ENCODE measurements around the gene SLC12A9.
"Not testable (repeated sequence)": the region's sequence is repeated elsewhere in the genome, so short reads cannot be mapped to it uniquely, and the experiment has no call there.

The SLC12A9 gene

DNA sequence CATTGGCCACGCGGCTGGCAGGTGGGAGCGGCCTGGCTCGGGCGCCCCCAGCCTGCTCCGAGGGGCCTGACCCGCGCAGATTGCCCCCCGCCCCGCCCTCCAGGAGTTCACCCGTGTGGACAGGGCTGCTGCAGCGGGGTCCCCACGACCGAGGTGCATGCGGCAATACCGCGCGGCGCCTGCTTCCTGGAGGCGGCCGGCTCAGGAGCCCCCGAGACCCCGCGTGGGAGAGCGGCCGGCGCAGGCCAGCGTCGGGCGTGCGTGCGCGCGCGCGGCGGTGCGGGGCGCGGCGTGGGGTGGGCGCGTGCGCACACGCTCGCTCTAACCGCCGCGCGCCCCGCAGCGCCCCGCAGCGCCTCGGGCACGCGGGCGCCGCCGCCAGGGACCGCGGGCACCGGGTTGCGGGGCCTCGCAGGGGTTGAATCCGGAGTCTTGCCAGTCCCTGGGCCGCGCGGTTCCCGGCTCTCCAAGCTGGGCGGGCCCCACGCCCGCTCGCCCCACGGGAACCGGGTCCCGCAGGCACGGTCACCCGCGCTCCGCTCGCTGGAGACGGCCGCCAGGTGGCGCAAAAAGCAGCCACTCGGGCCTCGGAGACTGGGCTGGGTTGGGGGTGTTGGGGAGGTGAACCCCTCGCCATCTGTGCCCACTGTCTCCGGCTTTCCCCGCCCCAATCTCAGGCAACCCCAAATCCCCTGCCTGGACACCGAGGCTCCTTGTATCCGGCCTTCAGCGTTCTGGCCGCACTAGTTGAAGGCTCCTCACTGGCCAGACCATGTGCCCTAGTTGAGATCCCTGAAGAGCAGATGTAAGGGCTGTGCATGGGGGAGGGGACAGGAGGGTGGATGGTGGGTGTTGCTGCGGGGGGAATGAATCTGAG, 44.5 kb downstream of the SLC12A9 start:
- DNase-seq (ENCODE audit: low read depth) = no peak

DNA sequence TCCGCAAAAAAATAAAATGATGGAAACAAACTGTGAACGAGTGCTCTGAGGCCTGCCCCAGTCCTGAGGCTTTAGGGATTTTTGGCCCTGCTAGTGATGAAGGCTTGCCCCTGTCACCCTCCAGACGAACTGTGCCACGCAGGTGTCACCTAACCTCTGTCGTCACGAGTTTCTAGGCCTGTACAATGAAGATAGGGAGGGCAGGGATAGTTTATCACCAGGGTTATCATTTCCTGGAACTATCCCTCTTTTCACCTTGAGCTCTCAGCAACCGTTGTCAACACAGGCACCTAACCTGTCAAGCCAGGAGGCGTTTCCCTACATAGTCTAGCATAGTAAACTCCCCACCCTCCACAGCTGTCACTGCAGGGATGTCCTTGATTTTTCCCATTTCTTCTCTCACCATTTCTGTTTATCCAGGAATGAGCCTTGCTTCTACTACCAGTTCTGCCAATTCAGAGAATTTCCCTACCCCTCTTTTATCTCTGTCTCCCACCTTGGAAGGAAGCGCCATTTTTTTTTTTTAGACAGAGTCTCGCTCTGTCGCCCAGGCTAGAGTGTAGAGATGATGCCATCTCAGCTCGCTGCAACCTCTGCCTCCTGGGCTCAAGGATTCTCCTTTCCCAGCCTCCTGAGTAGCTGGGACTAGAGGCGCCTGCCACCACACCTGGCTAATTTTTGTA, 45.4 kb downstream of the SLC12A9 start:
- DNase-seq (ENCODE audit: low read depth) = no peak

DNA sequence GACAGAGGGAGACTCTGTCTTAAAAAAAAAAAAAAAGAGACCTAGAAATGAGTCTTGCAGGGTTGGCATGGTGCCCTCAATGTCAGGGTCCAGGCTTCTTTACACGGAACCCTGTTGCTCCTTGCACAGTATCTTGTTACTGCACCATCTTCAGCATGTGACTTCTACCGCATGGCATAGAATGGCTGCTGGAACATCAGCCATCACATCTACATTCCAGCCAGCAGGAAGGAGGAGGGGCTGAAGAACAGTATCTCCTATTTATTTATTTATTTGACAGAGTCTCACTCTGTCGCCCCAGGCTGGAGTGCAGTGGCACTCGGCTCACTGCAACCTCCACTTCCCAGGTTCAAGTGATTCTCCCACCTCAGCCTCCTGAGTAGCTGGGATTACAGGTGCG, 46.9 kb downstream of the SLC12A9 start:
- no peak for DNase-seq (ENCODE audit: low read depth)

DNA sequence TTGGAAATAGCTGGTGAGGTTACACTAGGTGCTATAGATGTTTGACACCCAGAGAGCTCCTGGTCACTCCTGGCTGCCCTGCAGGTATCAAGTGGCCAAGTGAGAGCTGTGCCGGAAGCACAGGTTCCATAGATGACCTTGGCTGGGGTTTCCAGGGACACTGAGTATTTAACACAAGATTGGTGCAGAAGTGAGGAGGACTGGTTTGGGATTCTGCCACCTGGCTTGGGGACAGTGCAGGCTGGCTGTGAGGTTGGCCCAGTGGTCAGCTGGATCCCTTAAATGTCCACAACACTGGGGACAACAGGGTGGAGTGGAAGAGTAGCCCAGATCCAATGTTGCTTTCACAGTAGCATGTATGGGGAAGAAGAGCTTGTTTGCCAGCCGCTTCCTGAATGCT, 48.5 kb downstream of the SLC12A9 start:
- no peak for DNase-seq (ENCODE audit: low read depth)

DNA sequence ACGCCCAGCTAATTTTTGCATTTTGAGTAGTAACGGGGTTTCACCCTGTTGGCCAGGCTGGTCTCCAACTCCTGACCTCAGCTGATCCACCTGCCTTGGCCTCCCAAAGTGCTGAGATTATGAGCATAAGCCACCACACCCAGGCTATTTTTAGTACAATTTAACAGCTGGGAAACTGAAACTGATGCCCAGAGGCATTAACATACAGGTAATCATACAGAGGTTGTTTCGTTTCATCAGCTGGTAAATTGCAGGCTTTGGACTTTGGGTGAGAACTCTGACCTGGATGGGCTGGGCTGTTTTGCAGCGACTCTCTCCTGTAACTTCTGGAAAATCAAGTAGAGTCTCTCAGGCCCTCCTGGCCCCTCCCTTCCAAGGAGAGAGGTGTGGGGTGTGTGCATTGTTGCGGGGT, 49.4 kb downstream of the SLC12A9 start:
- DNase-seq (ENCODE audit: low read depth) = no peak

DNA sequence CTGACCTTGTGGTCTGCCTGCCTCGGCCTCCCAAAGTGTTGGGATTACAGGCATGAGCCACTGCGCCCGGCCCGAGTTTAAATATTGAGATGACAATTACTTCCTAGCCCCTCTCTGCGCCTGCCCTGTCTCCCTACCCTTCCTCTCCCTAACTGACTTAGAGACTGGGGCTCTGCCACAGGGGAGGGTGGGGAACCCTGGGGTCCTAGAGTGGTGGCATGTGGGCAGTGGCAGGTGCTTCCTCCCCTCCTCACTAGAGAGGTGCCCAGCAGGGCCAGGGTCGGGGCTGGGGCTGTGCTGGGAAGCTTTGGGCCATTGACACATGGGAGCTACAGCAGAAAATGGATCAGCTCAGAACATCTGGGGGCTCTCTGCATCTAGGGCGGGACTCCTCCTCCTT, 50.1 kb downstream of the SLC12A9 start:
- no peak for DNase-seq (ENCODE audit: low read depth)

DNA sequence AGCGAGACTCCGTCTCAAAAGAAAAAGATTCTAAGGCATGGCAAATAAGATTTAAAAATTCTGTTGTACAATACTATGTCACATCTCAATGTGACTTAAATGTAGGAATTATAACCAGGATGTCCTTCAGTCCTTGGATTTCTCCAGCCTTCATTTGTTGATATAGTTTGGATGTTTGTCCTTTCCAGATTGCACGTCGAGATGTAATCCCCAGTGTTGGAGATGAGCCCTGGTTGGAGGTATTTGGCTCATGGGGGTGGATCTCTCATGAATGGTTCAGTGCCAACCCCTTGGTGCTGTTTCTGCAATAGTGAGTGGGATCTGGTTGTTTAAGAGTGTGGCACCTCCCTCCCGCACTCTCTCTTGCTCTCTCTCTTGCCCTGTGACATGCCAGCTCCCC, 56.0 kb downstream of the SLC12A9 start:
- DNase-seq (ENCODE audit: low read depth) = no peak

DNA sequence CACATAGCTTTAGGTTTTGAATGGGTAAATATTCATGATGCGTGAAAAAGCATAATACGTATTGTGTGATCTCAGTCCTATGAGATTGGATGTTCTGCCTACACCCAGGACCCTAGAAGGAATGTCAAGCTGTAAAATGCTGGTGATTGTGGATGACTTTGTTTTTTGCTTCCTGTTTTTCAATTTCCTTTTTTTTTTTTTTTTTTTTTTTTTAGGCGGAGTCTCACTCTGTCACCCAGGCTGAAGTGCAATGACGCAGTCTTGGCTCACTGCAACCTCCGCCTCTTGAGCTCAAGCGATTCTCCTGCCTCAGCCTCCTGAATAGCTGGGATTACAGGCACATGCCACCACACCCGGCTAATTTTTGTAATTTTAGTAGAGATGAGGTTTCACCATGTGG, 57.9 kb downstream of the SLC12A9 start:
- not testable (repeated sequence) for DNase-seq (ENCODE audit: low read depth)

DNA sequence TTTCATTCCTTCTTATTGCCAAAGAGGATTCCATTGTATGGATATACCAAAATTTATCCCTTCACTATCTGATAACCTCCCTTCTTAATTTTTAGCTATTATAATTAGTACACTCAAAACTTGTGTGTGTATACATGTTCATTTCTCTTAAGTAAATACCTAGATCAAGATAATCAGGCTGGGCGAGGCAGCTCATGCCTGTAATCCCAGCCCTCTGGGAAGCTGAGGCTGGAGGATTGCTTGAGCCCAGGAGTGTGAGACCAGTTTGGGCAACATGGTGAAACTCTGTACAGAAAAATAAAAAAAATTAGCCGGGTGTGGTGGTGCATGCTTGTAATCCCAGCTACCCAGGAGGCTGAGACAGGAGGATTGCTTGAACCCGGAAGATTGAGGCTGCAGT, 59.0 kb downstream of the SLC12A9 start:
- DNase-seq (ENCODE audit: low read depth) = no peak

DNA sequence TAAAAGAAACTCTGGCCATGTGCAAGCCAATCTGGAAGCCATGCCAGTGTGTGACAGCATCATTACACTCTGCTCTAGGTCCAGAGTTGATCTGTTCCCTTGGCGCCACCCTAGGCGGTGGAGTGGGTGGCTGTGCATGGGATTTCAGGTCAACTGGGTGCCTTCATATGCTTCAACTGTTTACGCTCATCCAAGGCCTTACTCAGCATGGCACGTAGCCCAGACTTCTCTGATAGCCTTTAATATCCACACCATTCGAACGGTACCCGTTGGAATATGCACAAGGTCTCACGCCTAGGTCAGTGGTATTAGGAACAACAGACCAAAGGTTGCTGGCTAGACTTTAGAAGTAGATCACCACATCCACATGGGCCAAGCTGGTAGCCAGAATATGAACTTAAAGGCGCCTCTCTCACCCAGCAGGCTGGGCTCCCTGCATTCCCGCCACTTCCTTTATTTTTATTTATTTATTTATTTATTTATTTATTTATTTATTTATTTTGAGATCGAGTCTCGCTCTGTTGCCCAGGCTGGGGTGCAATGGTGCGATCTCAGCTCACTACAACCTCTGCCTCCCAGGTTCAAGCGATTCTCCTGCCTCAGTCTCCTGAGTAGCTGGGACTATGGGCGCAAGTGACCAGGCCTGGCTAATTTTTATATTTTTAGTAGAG, 61.8 kb downstream of the SLC12A9 start:
- no peak for DNase-seq (ENCODE audit: low read depth)

DNA sequence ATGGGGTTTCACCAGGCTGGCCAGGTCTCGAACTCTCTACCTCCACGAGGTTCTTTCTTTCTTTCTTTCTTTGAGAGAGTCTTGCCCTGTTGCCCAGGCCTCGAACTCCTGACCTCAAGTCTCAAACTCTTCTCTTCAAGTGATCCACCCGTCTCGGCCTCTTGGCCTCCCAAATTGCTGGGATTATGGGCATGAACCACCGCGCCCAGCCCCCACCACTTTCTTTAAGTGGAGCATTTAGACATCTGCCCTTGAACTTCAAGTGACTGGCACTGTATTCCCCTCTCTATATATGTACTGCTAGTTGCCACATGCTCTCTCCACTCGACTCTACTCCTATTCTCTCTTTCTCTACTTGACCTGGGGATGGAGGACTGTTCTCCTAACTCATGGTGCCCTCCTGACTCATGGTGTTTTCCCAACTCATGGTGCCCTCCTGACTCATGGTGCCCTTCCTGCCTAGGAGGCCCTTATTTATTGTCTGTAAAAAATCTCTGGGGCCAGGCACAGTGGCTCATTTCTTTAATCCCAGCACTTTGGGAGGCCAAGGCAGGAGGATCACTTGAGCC, 62.5 kb downstream of the SLC12A9 start:
- no peak for DNase-seq (ENCODE audit: low read depth)

All from fibroblast of the conjunctiva (primary cell).